CD4-positive, alpha-beta T cell treated with Interleukin-4 for 4 hours (primary cell): ENCODE measurements around the gene SPACA1.
A peak's percentile ranks its signal among the peaks of the same experiment; 100 is the strongest.
"Not testable (repeated sequence)": the region's sequence is repeated elsewhere in the genome, so short reads cannot be mapped to it uniquely, and the experiment has no call there.

Experiments used
- DNase-seq: peaks from one replicate; pipeline ENCODE4 v3.0.0-alpha.2; 2020

SPACA1 gene

GRCh38 chr6:88047510-88048150 lies at the start of gene SPACA1:
Gene SPACA1 (plus strand): TSS chr6:88047841. CDS start chr6:88047906, 65 bp downstream.
- no peak for DNase-seq

- DNase-seq, result no peak
Measured at GRCh38 chr6:88000713-88001112, 46.9 kb upstream of the SPACA1 start.

GRCh38 chr6:88001279-88001678 lies 46.4 kb upstream of the SPACA1 start:
- not testable (repeated sequence) for DNase-seq

GRCh38 chr6:88004707-88005106 lies 42.9 kb upstream of the SPACA1 start:
- DNase-seq, result no peak

GRCh38 chr6:88006557-88006956 lies 41.1 kb upstream of the SPACA1 start:
- no peak for DNase-seq

GRCh38 chr6:88008411-88008810 lies 39.2 kb upstream of the SPACA1 start:
- DNase-seq, result no peak

GRCh38 chr6:88008831-88009231 lies 38.8 kb upstream of the SPACA1 start:
- no peak for DNase-seq

GRCh38 chr6:88013015-88013414 lies 34.6 kb upstream of the SPACA1 start:
- DNase-seq, result peak; percentile 34

GRCh38 chr6:88013554-88013953 lies 34.1 kb upstream of the SPACA1 start:
- no peak for DNase-seq

GRCh38 chr6:88020439-88020838 lies 27.2 kb upstream of the SPACA1 start:
- DNase-seq, result no peak

GRCh38 chr6:88024696-88025095 lies 22.9 kb upstream of the SPACA1 start:
- no peak for DNase-seq

- DNase-seq, result no peak
Measured at GRCh38 chr6:88031550-88031949, 16.1 kb upstream of the SPACA1 start.

- no peak for DNase-seq
Measured at GRCh38 chr6:88044530-88044929, 3.1 kb upstream of the SPACA1 start.

GRCh38 chr6:88045521-88046136 lies 2.0 kb upstream of the SPACA1 start:
- DNase-seq, result no peak

GRCh38 chr6:88048578-88048977 lies 937 bp downstream of the SPACA1 start:
- DNase-seq, result no peak

GRCh38 chr6:88050140-88050818 lies 2.6 kb downstream of the SPACA1 start:
- no peak for DNase-seq

- no peak for DNase-seq
Measured at GRCh38 chr6:88059191-88059590, 11.6 kb downstream of the SPACA1 start.

- no peak for DNase-seq
Measured at GRCh38 chr6:88062376-88062775, 14.7 kb downstream of the SPACA1 start.

GRCh38 chr6:88072462-88072861 lies 24.8 kb downstream of the SPACA1 start:
- no peak for DNase-seq

- DNase-seq, result no peak
Measured at GRCh38 chr6:88074791-88075190, 27.1 kb downstream of the SPACA1 start.

- no peak for DNase-seq
Measured at GRCh38 chr6:88077305-88077704, 29.7 kb downstream of the SPACA1 start.

- no peak for DNase-seq
Measured at GRCh38 chr6:88086792-88087191, 39.2 kb downstream of the SPACA1 start.

GRCh38 chr6:88089708-88090107 lies 42.1 kb downstream of the SPACA1 start:
- no peak for DNase-seq

- DNase-seq, result no peak
Measured at GRCh38 chr6:88105741-88106340, 58.2 kb downstream of the SPACA1 start.
